HCT116 (cell line): ENCODE data around the gene LRCH1. TPM values are rescaled to one million over a fixed set of nuclear protein-coding genes. Genes with fewer than 3 reads are reported as not detected.

Experiments
- ATAC-seq: fragments of 200-7000 bp; cut with Tn5 transposase; 2 replicates; pipeline ENCODE4 v1.9.1; 2020; ENCODE audit warnings: mild to moderate bottlenecking, moderate library complexity
- BruUV-seq: library from RNA; stranded (reverse); fragments of 400-500 nt; replicated peaks from 2 replicates; lab custom pipeline; 2021; lab: Mats Ljungman, UMichigan
- CTCF ChIA-PET: fragments of 300-600 bp; sonication (Branson Sonifier 250); formaldehyde crosslinking; loops from one replicate; lab custom pipeline; 2021; ENCODE audit warnings: antibody characterized with exemption; lab: Charles Lee
- POLR2A ChIA-PET: fragments of 300-600, 350-600 bp; sonication (Branson Sonifier 250); formaldehyde crosslinking; loops from one replicate; lab custom pipeline; 2021; ENCODE audit warnings: antibody characterized with exemption; lab: Charles Lee
- RAD21 ChIA-PET, 2 experiments: fragments of 300-600 bp; sonication (Branson Sonifier 250); formaldehyde crosslinking; loops; one replicate each; lab custom pipeline; 2023; ENCODE audit warnings: low total read pairs in 2 of 2; ENCODE audit not compliant: uncharacterized antibody in 2 of 2, unreplicated experiment in 2 of 2, low non-redundant PET in 1 of 2; lab: Charles Lee
- DNase-seq: peaks from one replicate; pipeline ENCODE4 v3.0.0-alpha.2; 2010; ENCODE audit warnings: low read depth, low spot score
- H2AFZ ChIP-seq: fragments of 200-600 bp; shearing (Covaris generic), sonication (generic); 2 replicates; pipeline ENCODE4 v1.6.1; 2017; ENCODE audit warnings: low read depth, mixed run types, mixed read lengths, antibody characterized with exemption, low read length; ENCODE audit not compliant: poor library complexity, severe bottlenecking
- H3K27ac ChIP-seq: 2 replicates; pipeline ENCODE4 v1.5.1; 2012; ENCODE audit warnings: low read depth, low read length
- H3K27me3 ChIP-seq: fragments of 200-600 bp; sonication (generic); 2 replicates; pipeline ENCODE4 v1.6.1; 2016; ENCODE audit warnings: mixed run types, low read length, mixed read lengths; ENCODE audit not compliant: insufficient read depth
- H3K36me3 ChIP-seq, 2 experiments: fragments of 200-500 bp in 1 of 2; fragments of 200-600 bp in 1 of 2; sonication (Bioruptor generic) in 1 of 2; sonication (generic) in 1 of 2; 2 replicates each; pipeline versions ENCODE4 v1.5.1 to v1.6.1; 2014 to 2016; ENCODE audit warnings: low read length in 2 of 2, inconsistent platforms in 1 of 2, mixed read lengths in 1 of 2, mixed run types in 1 of 2; ENCODE audit not compliant: insufficient read depth in 2 of 2, control insufficient read depth in 1 of 2
- H3K4me1 ChIP-seq, 2 experiments: fragments of 200-600 bp in 1 of 2; sonication (generic) in 1 of 2; 2 replicates each; pipeline versions ENCODE4 v1.5.1 to v1.6.1; 2012 to 2017; ENCODE audit warnings: low read length in 2 of 2, inconsistent platforms in 1 of 2, mild to moderate bottlenecking in 1 of 2, mixed read lengths in 1 of 2, mixed run types in 1 of 2, moderate library complexity in 1 of 2; ENCODE audit not compliant: insufficient read depth in 2 of 2, control insufficient read depth in 1 of 2
- H3K4me2 ChIP-seq: fragments of 200-600 bp; sonication (generic); 2 replicates; pipeline ENCODE4 v1.6.1; 2017; ENCODE audit warnings: mixed run types, low read length, mixed read lengths
- H3K4me3 ChIP-seq, 2 experiments: fragments of 200-600 bp in 1 of 2; sonication (generic) in 1 of 2; replicated peaks in 1 of 2; 2 replicates each; pipeline ENCODE4 v1.5.1; 2011 to 2016; ENCODE audit warnings: low read length in 2 of 2, control low read depth in 1 of 2, low read depth in 1 of 2, mild to moderate bottlenecking in 1 of 2, mixed read lengths in 1 of 2, mixed run types in 1 of 2
- H3K79me2 ChIP-seq: fragments of 200-600 bp; sonication (generic); 2 replicates; pipeline ENCODE4 v1.6.1; 2017; ENCODE audit warnings: mild to moderate bottlenecking, mixed run types, low read length, moderate library complexity, mixed read lengths; ENCODE audit not compliant: insufficient read depth
- H3K9ac ChIP-seq: fragments of 200-600 bp; sonication (generic); 2 replicates; pipeline ENCODE4 v1.6.1; 2016; ENCODE audit warnings: low read length, mixed read lengths
- H3K9me2 ChIP-seq: fragments of 200-600 bp; sonication (generic), shearing (Covaris generic); 2 replicates; pipeline ENCODE4 v1.6.1; 2017; ENCODE audit warnings: mixed run types, mild to moderate bottlenecking, moderate library complexity; ENCODE audit not compliant: insufficient read depth
- H3K9me3 ChIP-seq, 2 experiments: fragments of 200-500 bp in 1 of 2; fragments of 200-600 bp in 1 of 2; sonication (Bioruptor generic) in 1 of 2; sonication (generic) in 1 of 2; 2 replicates each; pipeline ENCODE4 v1.6.1; 2014 to 2017; ENCODE audit warnings: low read length in 2 of 2, mixed read lengths in 2 of 2, inconsistent platforms in 1 of 2, low read depth in 1 of 2, mild to moderate bottlenecking in 1 of 2, mixed run types in 1 of 2, moderate library complexity in 1 of 2; ENCODE audit not compliant: control insufficient read depth in 1 of 2, insufficient read depth in 1 of 2
- H4K20me1 ChIP-seq: fragments of 200-600 bp; sonication (generic), shearing (Covaris generic); 2 replicates; pipeline ENCODE4 v1.6.1; 2017; ENCODE audit warnings: mixed run types, mild to moderate bottlenecking, moderate library complexity; ENCODE audit not compliant: insufficient read depth
- ATF3 ChIP-seq: IDR thresholded peaks from 2 replicates; pipeline ENCODE4 v1.6.1; 2012
- CEBPB ChIP-seq: IDR thresholded peaks from 2 replicates; pipeline ENCODE4 v1.6.1; 2012; ENCODE audit warnings: low read depth
- EZH2phosphoT487 ChIP-seq: fragments of 200-600 bp; IDR thresholded peaks from 2 replicates; pipeline ENCODE4 v1.6.1; 2018; ENCODE audit warnings: antibody characterized with exemption, borderline replicate concordance
- FOSL1 ChIP-seq: IDR thresholded peaks from 2 replicates; pipeline ENCODE4 v1.6.1; 2012; ENCODE audit warnings: low read depth
- MAX ChIP-seq: IDR thresholded peaks from 2 replicates; pipeline ENCODE4 v1.6.1; 2012
- POLR2AphosphoS5 ChIP-seq: IDR thresholded peaks from 2 replicates; pipeline ENCODE4 v1.6.1; 2011; ENCODE audit warnings: mild to moderate bottlenecking, low read depth, low read length, moderate library complexity
- RAD21 ChIP-seq: IDR thresholded peaks from 2 replicates; pipeline ENCODE4 v1.6.1; 2012; ENCODE audit warnings: low read depth, mild to moderate bottlenecking
- SIN3A ChIP-seq: IDR thresholded peaks from 2 replicates; pipeline ENCODE4 v1.6.1; 2012; ENCODE audit warnings: low read depth
- TCF7L2 ChIP-seq: IDR thresholded peaks from 2 replicates; pipeline ENCODE4 v1.7.0; 2011; ENCODE audit warnings: borderline replicate concordance, inconsistent platforms; ENCODE audit not compliant: insufficient read depth, insufficient read length; ENCODE audit errors: extremely low read depth
- intact Hi-C: fragments of 100-400 bp; cut with micrococcal nuclease; formaldehyde crosslinking; loops from 2 replicates; pipeline ENCODE4 v1.10.0; 2022
- total RNA-seq: library from RNA; stranded (reverse); gene quantifications from one replicate; pipeline ENCODE4 v1.2.1, GENCODE V29; 2021; ENCODE audit not compliant: unreplicated experiment
- TF ChIP-seq, protein P1 (sequence below): IDR thresholded peaks from 2 replicates; pipeline ENCODE4 v1.6.1; 2012; ENCODE audit warnings: low read depth
- TF ChIP-seq, protein P2 (sequence below), 3 experiments: fragments of 200-600 bp in 1 of 3; sonication (generic) in 1 of 3; IDR thresholded peaks in 2 of 3; conservative IDR thresholded peaks in 1 of 3; 2 replicates each; pipeline ENCODE4 v1.5.1; 2012 to 2017; ENCODE audit warnings: low read depth in 2 of 3, low read length in 2 of 3, antibody characterized with exemption in 1 of 3, borderline replicate concordance in 1 of 3, control low read depth in 1 of 3, mild to moderate bottlenecking in 1 of 3, mixed read lengths in 1 of 3, mixed run types in 1 of 3, moderate library complexity in 1 of 3; ENCODE audit not compliant: insufficient read depth in 1 of 3

Gene LRCH1
- total RNA-seq, 1 experiment from 2014 or later: 15.6 TPM

- TF ChIP-seq, protein P1, sequence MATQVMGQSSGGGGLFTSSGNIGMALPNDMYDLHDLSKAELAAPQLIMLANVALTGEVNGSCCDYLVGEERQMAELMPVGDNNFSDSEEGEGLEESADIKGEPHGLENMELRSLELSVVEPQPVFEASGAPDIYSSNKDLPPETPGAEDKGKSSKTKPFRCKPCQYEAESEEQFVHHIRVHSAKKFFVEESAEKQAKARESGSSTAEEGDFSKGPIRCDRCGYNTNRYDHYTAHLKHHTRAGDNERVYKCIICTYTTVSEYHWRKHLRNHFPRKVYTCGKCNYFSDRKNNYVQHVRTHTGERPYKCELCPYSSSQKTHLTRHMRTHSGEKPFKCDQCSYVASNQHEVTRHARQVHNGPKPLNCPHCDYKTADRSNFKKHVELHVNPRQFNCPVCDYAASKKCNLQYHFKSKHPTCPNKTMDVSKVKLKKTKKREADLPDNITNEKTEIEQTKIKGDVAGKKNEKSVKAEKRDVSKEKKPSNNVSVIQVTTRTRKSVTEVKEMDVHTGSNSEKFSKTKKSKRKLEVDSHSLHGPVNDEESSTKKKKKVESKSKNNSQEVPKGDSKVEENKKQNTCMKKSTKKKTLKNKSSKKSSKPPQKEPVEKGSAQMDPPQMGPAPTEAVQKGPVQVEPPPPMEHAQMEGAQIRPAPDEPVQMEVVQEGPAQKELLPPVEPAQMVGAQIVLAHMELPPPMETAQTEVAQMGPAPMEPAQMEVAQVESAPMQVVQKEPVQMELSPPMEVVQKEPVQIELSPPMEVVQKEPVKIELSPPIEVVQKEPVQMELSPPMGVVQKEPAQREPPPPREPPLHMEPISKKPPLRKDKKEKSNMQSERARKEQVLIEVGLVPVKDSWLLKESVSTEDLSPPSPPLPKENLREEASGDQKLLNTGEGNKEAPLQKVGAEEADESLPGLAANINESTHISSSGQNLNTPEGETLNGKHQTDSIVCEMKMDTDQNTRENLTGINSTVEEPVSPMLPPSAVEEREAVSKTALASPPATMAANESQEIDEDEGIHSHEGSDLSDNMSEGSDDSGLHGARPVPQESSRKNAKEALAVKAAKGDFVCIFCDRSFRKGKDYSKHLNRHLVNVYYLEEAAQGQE: no peak
- TF ChIP-seq EZH2phosphoT487 (no peak), RAD21 (no peak), TCF7L2 (no peak), FOSL1 (no peak)
Observed at GRCh38 chr13:46552889-46553520, at the start of gene LRCH1 (continued).

GRCh38 chr13:46504036-46504435 lies 48.9 kb upstream of the LRCH1 start:
- CTCF ChIA-PET: no interaction called here
- no peak for ATAC-seq
- H3K9me2 ChIP-seq: no peaks in the 10 kb centered on the region
- no peak overlapping the region for H3K4me2 ChIP-seq
- no peak for DNase-seq
- TF ChIP-seq CEBPB (no peak), TCF7L2 (no peak), ATF3 (no peak), SIN3A (no peak), MAX (no peak), POLR2AphosphoS5 (no peak)
- TF ChIP-seq, protein P2, sequence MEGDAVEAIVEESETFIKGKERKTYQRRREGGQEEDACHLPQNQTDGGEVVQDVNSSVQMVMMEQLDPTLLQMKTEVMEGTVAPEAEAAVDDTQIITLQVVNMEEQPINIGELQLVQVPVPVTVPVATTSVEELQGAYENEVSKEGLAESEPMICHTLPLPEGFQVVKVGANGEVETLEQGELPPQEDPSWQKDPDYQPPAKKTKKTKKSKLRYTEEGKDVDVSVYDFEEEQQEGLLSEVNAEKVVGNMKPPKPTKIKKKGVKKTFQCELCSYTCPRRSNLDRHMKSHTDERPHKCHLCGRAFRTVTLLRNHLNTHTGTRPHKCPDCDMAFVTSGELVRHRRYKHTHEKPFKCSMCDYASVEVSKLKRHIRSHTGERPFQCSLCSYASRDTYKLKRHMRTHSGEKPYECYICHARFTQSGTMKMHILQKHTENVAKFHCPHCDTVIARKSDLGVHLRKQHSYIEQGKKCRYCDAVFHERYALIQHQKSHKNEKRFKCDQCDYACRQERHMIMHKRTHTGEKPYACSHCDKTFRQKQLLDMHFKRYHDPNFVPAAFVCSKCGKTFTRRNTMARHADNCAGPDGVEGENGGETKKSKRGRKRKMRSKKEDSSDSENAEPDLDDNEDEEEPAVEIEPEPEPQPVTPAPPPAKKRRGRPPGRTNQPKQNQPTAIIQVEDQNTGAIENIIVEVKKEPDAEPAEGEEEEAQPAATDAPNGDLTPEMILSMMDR (IDR thresholded peaks at IDR 0.05 in 2 of 3, conservative IDR thresholded peaks at IDR 0.05 in 1 of 3; ENCODE audit: borderline replicate concordance in 1 of 3, insufficient read depth in 1 of 3, low read depth in 2 of 3, low read length in 2 of 3): no peak
- TF ChIP-seq, protein P1: no peak
- TF ChIP-seq, all 23 proteins: peak for 0
- H3K27me3 ChIP-seq: no peaks in the 10 kb centered on the region
- H3K9ac ChIP-seq: no peak overlapping the region
- H3K79me2 ChIP-seq: no peaks in the 10 kb centered on the region
- intact Hi-C loops: no loop called here
- no peak overlapping the region for H3K27ac ChIP-seq
- H3K9me3 ChIP-seq: no peaks in the 10 kb centered on the region
- no peaks in the 10 kb centered on the region for H3K4me1 ChIP-seq
- no peaks in the 10 kb centered on the region for H3K36me3 ChIP-seq
- no peaks in the 10 kb centered on the region for H4K20me1 ChIP-seq
- H2AFZ ChIP-seq: no peak overlapping the region
- ChIA-PET POLR2A (no interaction called here), RAD21 (no interaction called here)
- BruUV-seq: no TSS peak
- no peak overlapping the region for H3K4me3 ChIP-seq
